Endothelial cell of umbilical vein (primary cell): ENCODE data around the gene ATXN1.

Experiments used
- CTCF ChIP-seq, 2 donors: IDR thresholded peaks; 1 replicate in 1 of 2; 2 replicates in 1 of 2; pipeline ENCODE4 v1.5.1; 2011; ENCODE audit warnings: low read length in 2 of 2, mild to moderate bottlenecking in 2 of 2, moderate library complexity in 2 of 2, control low read depth in 1 of 2, inconsistent platforms in 1 of 2, low read depth in 1 of 2; ENCODE audit not compliant: insufficient read depth in 1 of 2; ENCODE audit errors: extremely low read depth in 1 of 2
- EZH2 ChIP-seq: IDR thresholded peaks from 2 replicates; pipeline ENCODE4 v1.6.1; 2012; ENCODE audit warnings: borderline replicate concordance, low read depth, mild to moderate bottlenecking, moderate library complexity, low read length, inconsistent platforms; ENCODE audit not compliant: severe bottlenecking
- POLR2A ChIP-seq: IDR thresholded peaks from 2 replicates; pipeline ENCODE4 v1.6.1; 2012; ENCODE audit warnings: low read depth, mild to moderate bottlenecking, control low read depth, low read length
- POLR2AphosphoS5 ChIP-seq: IDR thresholded peaks from 2 replicates; pipeline ENCODE4 v1.6.1; 2012; ENCODE audit warnings: low read depth, mild to moderate bottlenecking, control low read depth, low read length, moderate library complexity; ENCODE audit not compliant: insufficient read depth

DNA sequence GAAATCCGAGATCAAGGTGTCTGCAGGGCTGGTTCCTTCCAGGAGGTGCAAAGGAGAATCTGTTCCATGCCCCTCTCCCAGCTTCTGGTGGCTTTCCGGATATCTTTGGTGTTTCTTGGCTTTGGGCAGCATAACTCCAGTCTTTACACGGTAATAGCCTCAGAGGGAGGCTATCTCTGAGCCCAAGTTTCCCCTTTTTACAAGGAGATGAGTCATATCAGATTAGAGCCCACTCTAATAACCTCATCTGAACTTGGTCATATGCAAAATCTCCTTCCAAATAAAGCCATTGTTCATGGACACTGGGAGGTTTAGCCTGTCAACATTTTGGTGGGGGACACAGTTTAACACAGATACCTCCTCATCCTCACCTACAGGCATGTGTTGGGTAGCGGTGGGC lies 213.7 kb downstream of the ATXN1 start:
- TF ChIP-seq POLR2A: no peak
- TF ChIP-seq CTCF (IDR thresholded peaks at IDR 0.05; ENCODE audit: extremely low read depth in 1 of 2, insufficient read depth in 1 of 2, low read depth in 1 of 2, low read length in 2 of 2): no peak
- TF ChIP-seq POLR2AphosphoS5: no peak
- TF ChIP-seq EZH2: no peak
